ENCODE measurements around the gene AKAP6.

- TF ChIP-seq POLR2A (IDR thresholded peaks at IDR 0.05) (no peak), CTCF (IDR thresholded peaks at IDR 0.05) (no peak)
These were observed 491.1 kb downstream of the AKAP6 start for GRCh38 chr14:32820181-32820580.
